HG03469 (cell line): Measurements from ENCODE around the gene SPARCL1.
"Not testable (repeated sequence)": the region's sequence is repeated elsewhere in the genome, so short reads cannot be mapped to it uniquely, and the experiment has no call there.

Experiments
- ATAC-seq: cut with Tn5 transposase; IDR thresholded peaks from one replicate; pipeline ENCODE4 v1.9.1; 2021; ENCODE audit warnings: mild to moderate bottlenecking, moderate library complexity, moderate number of reproducible peaks; ENCODE audit not compliant: unreplicated experiment

Gene SPARCL1

GRCh38 chr4:87505862-87506261 is 23.3 kb downstream of the SPARCL1 start:
- ATAC-seq: no peak

- ATAC-seq: no peak
Measured at GRCh38 chr4:87502580-87503238, 26.5 kb downstream of the SPARCL1 start.

DNA sequence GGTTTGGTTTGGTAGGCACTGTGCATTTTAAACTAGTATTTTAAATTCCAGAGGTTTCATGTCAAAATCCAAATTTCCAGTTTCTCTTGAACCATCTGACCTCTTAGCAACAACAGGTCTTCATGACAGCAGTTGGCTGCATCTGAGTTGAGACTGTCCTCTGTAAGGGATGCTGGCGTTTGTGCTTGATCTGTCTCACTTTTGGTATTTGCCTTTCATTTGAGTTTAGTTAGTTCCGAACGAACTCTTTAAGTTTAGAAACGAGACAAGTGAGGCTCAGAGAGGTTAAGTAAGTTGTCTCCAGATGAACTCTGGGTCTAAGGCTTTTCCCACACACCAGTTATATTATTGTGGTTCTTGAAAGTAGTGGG is 29.1 kb downstream of the SPARCL1 start:
- ATAC-seq: peak; percentile 27

DNA sequence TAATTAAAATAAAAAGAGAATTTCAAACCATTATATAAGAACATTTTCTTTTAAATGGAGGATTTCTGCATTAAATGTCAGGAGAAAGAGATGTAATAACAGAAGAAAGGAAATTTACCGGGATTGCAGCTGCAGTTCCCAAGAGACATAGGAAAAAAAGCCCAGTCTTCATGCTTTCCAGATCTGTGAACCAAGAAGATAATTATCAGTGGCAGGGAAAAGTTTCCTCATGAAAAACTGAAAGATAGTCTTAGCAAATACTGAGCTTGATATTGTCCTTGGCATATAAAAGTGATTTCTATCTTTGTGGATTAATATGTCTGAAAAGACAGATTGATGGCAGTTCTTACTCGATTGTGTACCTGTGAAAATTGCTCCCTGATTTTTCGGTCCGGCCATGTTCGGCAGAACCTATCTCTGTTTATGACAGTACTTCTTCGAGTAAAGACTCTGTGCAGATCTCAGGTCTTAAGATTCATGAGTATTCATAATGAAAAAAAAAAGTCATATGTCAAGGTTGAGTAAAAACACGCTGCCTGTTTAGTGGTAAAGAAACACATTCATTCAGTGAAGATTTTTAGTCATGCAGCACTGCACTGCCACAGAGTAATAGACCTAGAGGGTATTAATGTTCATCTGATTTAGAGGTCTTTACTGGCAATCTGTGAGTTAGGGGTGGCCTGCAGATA is 29.6 kb downstream of the SPARCL1 start:
- ATAC-seq: peak; percentile 82

GRCh38 chr4:87498446-87498900 is 30.7 kb downstream of the SPARCL1 start:
- peak; percentile 34 for ATAC-seq

- no peak for ATAC-seq
Measured at GRCh38 chr4:87497578-87497977, 31.6 kb downstream of the SPARCL1 start.

GRCh38 chr4:87497159-87497558 is 32.0 kb downstream of the SPARCL1 start:
- no peak for ATAC-seq

- ATAC-seq: no peak
Measured at GRCh38 chr4:87493115-87493514, 36.1 kb downstream of the SPARCL1 start.

GRCh38 chr4:87491851-87492250 is 37.3 kb downstream of the SPARCL1 start:
- ATAC-seq: not testable (repeated sequence)

GRCh38 chr4:87491436-87491835 is 37.7 kb downstream of the SPARCL1 start:
- ATAC-seq: no peak

- no peak for ATAC-seq
Measured at GRCh38 chr4:87490664-87491369, 38.4 kb downstream of the SPARCL1 start.

DNA sequence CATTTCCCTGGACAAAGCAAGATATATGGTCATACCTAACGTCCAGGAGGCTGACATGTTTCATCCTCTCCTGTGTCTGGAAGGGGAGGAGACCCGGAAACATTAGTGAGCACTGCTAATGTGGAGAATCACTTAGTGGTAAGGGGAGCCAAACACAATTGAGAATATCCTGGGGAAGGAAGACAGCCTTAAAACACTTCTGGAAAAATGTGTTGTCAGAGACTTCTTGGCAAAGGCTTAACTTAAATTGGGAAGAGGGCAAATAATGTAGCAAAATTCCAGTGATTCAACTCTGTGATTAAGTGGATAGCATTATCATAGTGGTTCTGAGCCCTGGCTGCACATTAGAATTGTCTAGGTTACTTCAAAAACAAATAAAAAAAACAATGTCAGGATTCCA is 39.5 kb downstream of the SPARCL1 start:
- no peak for ATAC-seq

DNA sequence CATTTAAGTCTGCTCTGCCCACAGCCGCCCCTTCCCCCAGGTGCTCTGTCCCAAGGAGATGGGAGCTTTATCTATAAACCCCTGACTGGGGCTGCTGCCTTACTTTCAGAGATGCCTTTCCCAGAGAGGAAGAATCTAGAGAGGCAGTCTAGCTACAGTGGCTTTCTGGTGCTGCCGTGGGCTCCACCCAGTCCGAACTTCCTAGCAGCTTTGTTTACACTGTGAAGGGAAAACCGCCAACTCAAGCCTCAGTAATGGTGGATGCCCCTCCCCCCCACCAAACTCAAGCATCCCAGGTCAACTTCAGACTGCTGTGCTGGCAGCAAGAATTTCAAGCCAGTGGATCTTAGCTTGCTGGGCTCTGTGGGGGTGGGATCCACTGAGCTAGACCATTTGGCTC is 40.5 kb downstream of the SPARCL1 start:
- not testable (repeated sequence) for ATAC-seq

- ATAC-seq: not testable (repeated sequence)
Measured at GRCh38 chr4:87483247-87483646, 45.9 kb downstream of the SPARCL1 start.

- ATAC-seq: no peak
Measured at GRCh38 chr4:87481377-87481776, 47.8 kb downstream of the SPARCL1 start.

- no peak for ATAC-seq
Measured at GRCh38 chr4:87478732-87479250, 50.4 kb downstream of the SPARCL1 start.

DNA sequence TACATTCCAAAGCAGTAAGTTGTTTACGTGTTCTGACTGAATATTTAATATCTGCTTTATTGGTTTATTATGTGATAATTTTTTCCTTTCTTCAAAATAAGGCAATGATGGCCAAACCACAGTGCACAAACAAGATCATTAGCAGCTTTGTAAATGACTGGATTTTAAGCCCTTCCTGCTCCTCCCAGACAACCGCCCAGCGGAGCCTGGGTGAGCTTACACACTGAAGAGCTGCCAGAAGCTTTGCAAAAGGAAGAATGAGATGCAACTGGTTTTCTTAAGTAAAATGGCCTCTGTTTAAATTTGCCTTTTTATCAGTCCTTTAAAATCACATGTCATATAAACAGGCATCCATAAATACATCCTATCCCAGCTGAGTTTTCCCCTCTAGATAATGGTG is 52.2 kb downstream of the SPARCL1 start:
- ATAC-seq: no peak

DNA sequence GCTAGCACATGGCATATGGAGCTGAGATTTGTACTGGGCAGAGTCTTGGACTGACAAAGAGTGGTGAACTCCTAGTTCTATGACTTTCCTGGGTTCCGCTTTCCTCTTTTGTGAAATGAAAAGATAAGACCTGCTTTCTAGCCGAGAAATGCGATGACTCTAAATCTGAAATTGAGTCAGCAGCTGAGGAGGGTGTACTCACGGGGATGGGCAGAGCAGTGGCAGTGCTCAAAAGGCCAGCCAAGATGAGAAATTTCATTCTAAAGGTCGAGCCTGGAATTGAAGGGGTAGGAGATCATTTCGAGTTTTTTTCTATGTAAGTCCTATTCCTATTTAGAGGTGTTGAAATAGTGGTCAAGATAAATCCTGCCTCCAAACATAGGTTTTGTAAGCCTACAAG is 59.8 kb downstream of the SPARCL1 start:
- no peak for ATAC-seq

DNA sequence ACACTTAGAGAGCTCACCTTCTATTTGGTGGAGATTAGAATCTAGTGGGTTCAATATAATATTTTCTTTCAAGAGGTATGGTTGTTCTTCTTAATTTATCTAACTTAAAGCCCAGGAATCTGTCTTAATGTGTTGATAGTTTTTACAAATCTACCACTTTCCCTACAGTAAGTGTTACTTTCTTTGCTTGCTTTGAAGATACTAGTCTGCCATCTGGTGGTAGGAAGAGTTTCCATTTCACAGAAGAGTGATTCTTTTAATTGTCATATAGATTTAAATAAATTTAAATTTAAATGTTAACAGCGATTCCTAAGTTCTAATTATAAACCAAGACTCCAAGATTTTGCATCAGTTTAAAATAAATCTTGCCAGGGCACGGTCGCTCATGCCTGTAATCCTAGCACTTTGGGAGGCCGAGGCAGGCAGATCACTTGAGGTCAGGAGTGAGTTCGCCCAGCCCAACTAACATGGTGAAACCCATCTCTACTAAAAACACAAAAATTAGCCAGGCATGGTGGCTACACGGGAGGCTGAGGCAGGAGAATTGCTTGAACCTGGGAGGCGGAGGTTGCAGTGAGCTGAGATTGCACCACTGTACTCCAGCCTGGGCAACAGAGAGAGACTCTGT is 63.3 kb downstream of the SPARCL1 start:
- ATAC-seq: no peak

GRCh38 chr4:87462102-87462501 is 67.1 kb downstream of the SPARCL1 start:
- ATAC-seq: no peak

- ATAC-seq: no peak
Measured at GRCh38 chr4:87461281-87461700, 67.9 kb downstream of the SPARCL1 start.
